ENCODE measurements around the gene HDAC4.

The HDAC4 gene

DNA sequence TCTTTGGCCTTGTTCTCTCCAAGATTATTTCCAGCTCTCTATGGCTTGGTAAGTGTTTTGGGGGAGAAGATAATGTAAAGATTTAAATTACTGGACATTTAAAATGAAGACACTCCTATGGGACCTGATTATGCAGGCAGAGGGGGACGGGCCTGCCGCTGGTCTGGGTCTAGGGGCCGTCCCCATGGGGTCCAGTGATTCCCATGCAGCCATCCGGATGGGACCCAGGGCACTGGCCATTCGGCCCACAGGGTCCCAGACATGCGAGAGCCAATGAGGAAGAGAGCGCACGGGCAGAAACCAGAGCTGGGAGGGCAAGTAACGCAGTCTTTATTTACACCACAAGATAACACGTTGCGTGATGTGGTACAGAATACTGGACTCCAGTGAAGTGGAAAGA, 353.0 kb downstream of the HDAC4 start:
- Histone ChIP-seq H3K36me3 (ENCODE audit: control insufficient read depth in 1 of 2, insufficient read depth in 2 of 2, low read length in 2 of 2) (peaks cover 2 to 3% of the 10 kb centered on the region in 2 experiments), H3K4ac (ENCODE audit: low read depth, low read length) (no peak overlapping the region), H4K91ac (ENCODE audit: low read depth, low read length) (no peak overlapping the region), H3K18ac (ENCODE audit: low read length) (no peak overlapping the region), H4K8ac (ENCODE audit: low read depth, low read length) (no peak overlapping the region), H3K27ac (ENCODE audit: low read depth, low read length) (no peak overlapping the region), H3K4me2 (ENCODE audit: low read length) (no peak overlapping the region), H2AFZ (ENCODE audit: insufficient read depth, low read length, poor library complexity) (no peak overlapping the region), H2AK5ac (ENCODE audit: low read length) (no peak overlapping the region), H2BK12ac (ENCODE audit: low read length) (no peak overlapping the region), H3K4me3 (ENCODE audit: low read depth, low read length) (no peak overlapping the region), H3K27me3 (ENCODE audit: insufficient read depth, low read length) (no peaks in the 10 kb centered on the region), H3K79me1 (ENCODE audit: low read length) (no peaks in the 10 kb centered on the region), H3K9ac (ENCODE audit: low read length) (no peak overlapping the region), H2BK5ac (ENCODE audit: low read depth, low read length, poor library complexity) (no peak overlapping the region), H3K14ac (ENCODE audit: low read length) (no peak overlapping the region), H3K9me3 (ENCODE audit: insufficient read depth, low read depth, low read length) (no peaks in the 10 kb centered on the region), H3K79me2 (ENCODE audit: control insufficient read depth, insufficient read depth, low read length, poor library complexity) (no peaks in the 10 kb centered on the region), H3K23ac (ENCODE audit: low read length) (no peak overlapping the region), H4K12ac (ENCODE audit: low read depth, low read length) (no peak overlapping the region), H2BK120ac (ENCODE audit: insufficient read depth, low read length, poor library complexity) (no peak overlapping the region), H3K4me1 (ENCODE audit: control insufficient read depth in 1 of 2, insufficient read depth in 2 of 2, low read length in 2 of 2) (no peaks in the 10 kb centered on the region)
- WGBS (ENCODE audit: extremely low coverage, insufficient coverage, insufficient read length), result no CpG with 5 or more reads among the region's 11 CpGs
- DNase-seq, result no peak

DNA sequence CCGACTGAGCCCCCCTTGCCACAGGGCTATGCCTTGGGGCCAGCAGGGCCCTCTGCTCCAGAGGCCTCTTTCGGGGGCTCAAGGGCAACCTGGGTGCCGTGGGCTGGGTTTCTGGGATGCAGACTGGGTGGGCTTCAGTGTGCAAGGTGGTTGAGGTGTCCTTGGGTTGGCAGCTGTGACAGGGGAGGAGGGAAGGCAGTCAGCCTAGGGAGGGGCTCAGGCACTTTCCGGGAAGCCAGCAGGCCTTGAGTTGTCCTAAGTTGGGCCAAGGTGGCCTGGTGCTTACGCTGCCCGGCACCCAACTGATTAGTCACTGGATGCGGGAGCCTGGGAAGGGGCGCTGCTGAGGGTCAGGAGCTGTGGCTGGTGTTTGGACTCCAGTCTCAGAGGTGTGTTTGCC, 353.4 kb downstream of the HDAC4 start:
- Histone ChIP-seq H3K27ac (ENCODE audit: low read depth, low read length) (no peak overlapping the region), H2AK5ac (ENCODE audit: low read length) (no peak overlapping the region), H3K4me2 (ENCODE audit: low read length) (no peak overlapping the region), H3K79me1 (ENCODE audit: low read length) (no peaks in the 10 kb centered on the region), H3K23ac (ENCODE audit: low read length) (no peak overlapping the region), H3K9ac (ENCODE audit: low read length) (no peak overlapping the region), H3K4ac (ENCODE audit: low read depth, low read length) (no peak overlapping the region), H3K18ac (ENCODE audit: low read length) (no peak overlapping the region), H2BK120ac (ENCODE audit: insufficient read depth, low read length, poor library complexity) (no peak overlapping the region), H2BK5ac (ENCODE audit: low read depth, low read length, poor library complexity) (no peak overlapping the region), H3K4me3 (ENCODE audit: low read depth, low read length) (no peak overlapping the region), H2BK12ac (ENCODE audit: low read length) (no peak overlapping the region), H3K14ac (ENCODE audit: low read length) (no peak overlapping the region), H3K79me2 (ENCODE audit: control insufficient read depth, insufficient read depth, low read length, poor library complexity) (no peaks in the 10 kb centered on the region), H4K12ac (ENCODE audit: low read depth, low read length) (no peak overlapping the region), H4K8ac (ENCODE audit: low read depth, low read length) (no peak overlapping the region), H2AFZ (ENCODE audit: insufficient read depth, low read length, poor library complexity) (no peak overlapping the region), H3K9me3 (ENCODE audit: insufficient read depth, low read depth, low read length) (no peaks in the 10 kb centered on the region), H3K36me3 (ENCODE audit: control insufficient read depth in 1 of 2, insufficient read depth in 2 of 2, low read length in 2 of 2) (no peaks in the 10 kb centered on the region), H3K27me3 (ENCODE audit: insufficient read depth, low read length) (no peaks in the 10 kb centered on the region), H3K4me1 (ENCODE audit: control insufficient read depth in 1 of 2, insufficient read depth in 2 of 2, low read length in 2 of 2) (no peaks in the 10 kb centered on the region), H4K91ac (ENCODE audit: low read depth, low read length) (no peak overlapping the region)
- no peak for DNase-seq
- WGBS (ENCODE audit: extremely low coverage, insufficient coverage, insufficient read length), result no CpG with 5 or more reads among the region's 8 CpGs

DNA sequence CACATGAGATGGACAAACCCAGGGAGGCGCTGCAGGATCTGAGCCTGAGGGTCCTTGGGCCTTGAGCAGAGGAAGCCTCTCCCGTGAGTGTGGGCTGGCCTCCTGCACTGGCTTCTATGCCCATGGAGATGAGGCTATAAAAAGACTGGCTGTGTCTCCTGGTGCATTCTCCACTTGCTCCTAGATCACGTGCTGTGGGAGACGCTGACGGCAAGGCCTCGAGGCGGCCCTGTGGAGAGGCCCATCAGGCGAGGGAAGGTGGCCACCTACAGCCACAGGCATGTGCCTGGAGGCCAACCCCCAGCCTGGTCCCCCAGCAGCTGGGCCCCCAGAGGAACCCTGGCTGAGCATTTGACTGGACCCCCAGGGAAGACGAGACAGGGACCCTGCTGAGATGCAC, 354.0 kb downstream of the HDAC4 start:
- H3K9me3 ChIP-seq (ENCODE audit: insufficient read depth, low read depth, low read length), result no peaks in the 10 kb centered on the region
- H3K27me3 ChIP-seq (ENCODE audit: insufficient read depth, low read length), result no peaks in the 10 kb centered on the region
- H4K91ac ChIP-seq (ENCODE audit: low read depth, low read length), result no peak overlapping the region
- H3K4me3 ChIP-seq (ENCODE audit: low read depth, low read length), result no peak overlapping the region
- H3K27ac ChIP-seq (ENCODE audit: low read depth, low read length), result no peak overlapping the region
- no CpG with 5 or more reads among the region's 9 CpGs for WGBS (ENCODE audit: extremely low coverage, insufficient coverage, insufficient read length)
- H4K12ac ChIP-seq (ENCODE audit: low read depth, low read length), result no peak overlapping the region
- H3K79me1 ChIP-seq (ENCODE audit: low read length), result no peaks in the 10 kb centered on the region
- no peaks in the 10 kb centered on the region for H3K4me1 ChIP-seq (ENCODE audit: control insufficient read depth in 1 of 2, insufficient read depth in 2 of 2, low read length in 2 of 2)
- H2AK5ac ChIP-seq (ENCODE audit: low read length), result no peak overlapping the region
- no peak overlapping the region for H3K14ac ChIP-seq (ENCODE audit: low read length)
- no peak overlapping the region for H2AFZ ChIP-seq (ENCODE audit: insufficient read depth, low read length, poor library complexity)
- no peak overlapping the region for H4K8ac ChIP-seq (ENCODE audit: low read depth, low read length)
- no peak overlapping the region for H3K4ac ChIP-seq (ENCODE audit: low read depth, low read length)
- no peak overlapping the region for H3K18ac ChIP-seq (ENCODE audit: low read length)
- no peak overlapping the region for H2BK120ac ChIP-seq (ENCODE audit: insufficient read depth, low read length, poor library complexity)
- H2BK12ac ChIP-seq (ENCODE audit: low read length), result no peak overlapping the region
- no peak for DNase-seq
- no peak overlapping the region for H2BK5ac ChIP-seq (ENCODE audit: low read depth, low read length, poor library complexity)
- no peaks in the 10 kb centered on the region for H3K36me3 ChIP-seq (ENCODE audit: control insufficient read depth in 1 of 2, insufficient read depth in 2 of 2, low read length in 2 of 2)
- H3K23ac ChIP-seq (ENCODE audit: low read length), result no peak overlapping the region
- H3K79me2 ChIP-seq (ENCODE audit: control insufficient read depth, insufficient read depth, low read length, poor library complexity), result no peaks in the 10 kb centered on the region
- no peak overlapping the region for H3K9ac ChIP-seq (ENCODE audit: low read length)
- no peak overlapping the region for H3K4me2 ChIP-seq (ENCODE audit: low read length)

DNA sequence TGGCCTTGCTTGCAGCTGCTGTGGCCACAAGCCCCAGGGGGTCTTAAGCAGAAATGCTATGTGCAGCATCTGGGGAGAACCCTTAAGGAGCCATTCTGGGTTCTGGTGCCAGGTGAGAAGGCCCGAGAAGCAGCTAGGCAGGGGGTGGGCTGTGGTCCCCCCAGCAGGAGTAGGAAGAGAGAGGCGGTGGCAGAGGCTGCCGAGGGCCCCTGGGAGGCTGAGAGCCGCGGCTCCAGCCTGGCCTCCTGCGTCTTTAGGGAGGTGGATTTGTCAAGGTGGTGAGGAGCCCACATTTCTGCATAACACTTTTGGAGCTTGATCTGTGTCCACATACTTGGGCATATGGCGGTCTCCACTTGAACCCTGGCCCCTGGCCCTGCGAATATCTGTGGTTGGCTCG, 356.5 kb downstream of the HDAC4 start:
- Histone ChIP-seq H3K36me3 (ENCODE audit: control insufficient read depth in 1 of 2, insufficient read depth in 2 of 2, low read length in 2 of 2) (no peaks in the 10 kb centered on the region), H3K14ac (ENCODE audit: low read length) (no peak overlapping the region), H3K27me3 (ENCODE audit: insufficient read depth, low read length) (no peaks in the 10 kb centered on the region), H3K4me3 (ENCODE audit: low read depth, low read length) (no peak overlapping the region), H3K9me3 (ENCODE audit: insufficient read depth, low read depth, low read length) (no peaks in the 10 kb centered on the region), H3K23ac (ENCODE audit: low read length) (no peak overlapping the region), H3K9ac (ENCODE audit: low read length) (no peak overlapping the region), H2BK12ac (ENCODE audit: low read length) (no peak overlapping the region), H4K12ac (ENCODE audit: low read depth, low read length) (no peak overlapping the region), H2BK5ac (ENCODE audit: low read depth, low read length, poor library complexity) (no peak overlapping the region), H3K4me2 (ENCODE audit: low read length) (no peak overlapping the region), H4K91ac (ENCODE audit: low read depth, low read length) (no peak overlapping the region), H2AFZ (ENCODE audit: insufficient read depth, low read length, poor library complexity) (no peak overlapping the region), H2AK5ac (ENCODE audit: low read length) (no peak overlapping the region), H3K4ac (ENCODE audit: low read depth, low read length) (no peak overlapping the region), H2BK120ac (ENCODE audit: insufficient read depth, low read length, poor library complexity) (no peak overlapping the region), H3K79me2 (ENCODE audit: control insufficient read depth, insufficient read depth, low read length, poor library complexity) (no peaks in the 10 kb centered on the region), H3K4me1 (ENCODE audit: control insufficient read depth in 1 of 2, insufficient read depth in 2 of 2, low read length in 2 of 2) (no peaks in the 10 kb centered on the region), H4K8ac (ENCODE audit: low read depth, low read length) (no peak overlapping the region), H3K79me1 (ENCODE audit: low read length) (no peaks in the 10 kb centered on the region), H3K18ac (ENCODE audit: low read length) (no peak overlapping the region), H3K27ac (ENCODE audit: low read depth, low read length) (no peak overlapping the region)
- DNase-seq, result no peak
- no CpG with 5 or more reads among the region's 9 CpGs for WGBS (ENCODE audit: extremely low coverage, insufficient coverage, insufficient read length)
